ENCODE data around the gene PSMD1.
"Not testable (repeated sequence)": the region's sequence is repeated elsewhere in the genome, so short reads cannot be mapped to it uniquely, and the experiment has no call there.

PSMD1 gene

GRCh38 chr2:231159306-231159705 is 102.6 kb downstream of the PSMD1 start:
- DNase-seq (ENCODE audit: low read depth in 2 of 2), result no peak

- DNase-seq (ENCODE audit: low read depth in 2 of 2), result no peak
Observed at GRCh38 chr2:231160701-231161100, 104.0 kb downstream of the PSMD1 start.

GRCh38 chr2:231161252-231161839 is 104.7 kb downstream of the PSMD1 start:
- no peak for DNase-seq (ENCODE audit: low read depth in 2 of 2)

- no peak for DNase-seq (ENCODE audit: low read depth in 2 of 2)
Observed at GRCh38 chr2:231161877-231162329, 105.2 kb downstream of the PSMD1 start.

GRCh38 chr2:231163011-231163410 is 106.3 kb downstream of the PSMD1 start:
- DNase-seq (ENCODE audit: low read depth in 2 of 2), result no peak

- DNase-seq (ENCODE audit: low read depth in 2 of 2), result no peak
Observed at GRCh38 chr2:231163414-231164095, 106.9 kb downstream of the PSMD1 start.

GRCh38 chr2:231167745-231168459 is 111.2 kb downstream of the PSMD1 start:
- no peak for DNase-seq (ENCODE audit: low read depth in 2 of 2)

- no peak for DNase-seq (ENCODE audit: low read depth in 2 of 2)
Observed at GRCh38 chr2:231168460-231169139, 111.9 kb downstream of the PSMD1 start.

GRCh38 chr2:231169488-231169887 is 112.8 kb downstream of the PSMD1 start:
- no peak for DNase-seq (ENCODE audit: low read depth in 2 of 2)

GRCh38 chr2:231170055-231170454 is 113.4 kb downstream of the PSMD1 start:
- DNase-seq (ENCODE audit: low read depth in 2 of 2), result no peak

GRCh38 chr2:231172025-231172424 is 115.4 kb downstream of the PSMD1 start:
- no peak for DNase-seq (ENCODE audit: low read depth in 2 of 2)

GRCh38 chr2:231174211-231174651 is 117.6 kb downstream of the PSMD1 start:
- no peak for DNase-seq (ENCODE audit: low read depth in 2 of 2)

GRCh38 chr2:231176066-231176465 is 119.4 kb downstream of the PSMD1 start:
- no peak for DNase-seq (ENCODE audit: low read depth in 2 of 2)

- DNase-seq (ENCODE audit: low read depth in 2 of 2), result no peak
Observed at GRCh38 chr2:231177156-231178025, 120.7 kb downstream of the PSMD1 start.

- not testable (repeated sequence) for DNase-seq (ENCODE audit: low read depth in 2 of 2)
Observed at GRCh38 chr2:231178805-231179204, 122.1 kb downstream of the PSMD1 start.

- DNase-seq (ENCODE audit: low read depth in 2 of 2), result no peak
Observed at GRCh38 chr2:231181860-231182512, 125.3 kb downstream of the PSMD1 start.

GRCh38 chr2:231182513-231182899 is 125.8 kb downstream of the PSMD1 start:
- DNase-seq (ENCODE audit: low read depth in 2 of 2), result no peak

GRCh38 chr2:231183851-231184250 is 127.2 kb downstream of the PSMD1 start:
- no peak for DNase-seq (ENCODE audit: low read depth in 2 of 2)

GRCh38 chr2:231184319-231184718 is 127.7 kb downstream of the PSMD1 start:
- DNase-seq (ENCODE audit: low read depth in 2 of 2), result no peak

GRCh38 chr2:231185050-231185725 is 128.5 kb downstream of the PSMD1 start:
- no peak for DNase-seq (ENCODE audit: low read depth in 2 of 2)

Data from stimulated activated CD4-positive, alpha-beta T cell treated with anti-CD3 and anti-CD28 coated beads, Interleukin-12 subunit alpha, Interleukin-12 subunit beta, amount 100 ng/mL, for 24 hours (primary cell).